ENCODE results near the gene ZSCAN10. TPM values are rescaled to one million over a fixed set of nuclear protein-coding genes. Genes with fewer than 3 reads are reported as not detected.

The ZSCAN10 gene
- total and polyA plus RNA-seq, 2 experiments from 2014 or later, result 217 to 519 TPM

- Histone ChIP-seq H3K4me1 (ENCODE audit: insufficient read depth) (no peaks in the 10 kb centered on the region), H3K4me3 (no peak overlapping the region), H3K4me2 (no peak overlapping the region), H3K27me3 (ENCODE audit: insufficient read depth) (peaks cover 3% of the 10 kb centered on the region; the same call in 1 of the 2 replicates), H3K27ac (ENCODE audit: low read depth) (no peak overlapping the region), H3F3A (replicated peaks; ENCODE audit: low read depth) (0 out of 2 replicates have a peak, but pooled peaks cover 5% of the 10 kb centered on the region), H2AFZ (no peak overlapping the region), H3K36me3 (ENCODE audit: insufficient read depth) (no peaks in the 10 kb centered on the region; the same call in 1 of the 2 replicates), H3K9me2 (ENCODE audit: insufficient read depth) (no peaks in the 10 kb centered on the region), H4K20me1 (replicated peaks; ENCODE audit: insufficient read depth) (no peaks in the 10 kb centered on the region), H3K79me2 (replicated peaks; ENCODE audit: insufficient read depth) (no peaks in the 10 kb centered on the region)
- no peak for DNase-seq (ENCODE audit: low spot score)
- no peak overlapping the region for H3K4me3 Mint-ChIP-seq
- peaks cover 6% of the 10 kb centered on the region for H3K36me3 Mint-ChIP-seq (ENCODE audit: low read depth)
- peaks cover 17% of the 10 kb centered on the region for H3K27me3 Mint-ChIP-seq (ENCODE audit: insufficient read depth, low read depth, poor library complexity)
- peaks cover 3% of the 10 kb centered on the region; the same call in 2 of the 3 replicates for H3K9me3 Mint-ChIP-seq
- H3K27ac Mint-ChIP-seq, result no peak overlapping the region
- TF ChIP-seq POLR2AphosphoS5 (IDR thresholded peaks at IDR 0.05; ENCODE audit: low read depth) (no peak), JUNB (IDR thresholded peaks at IDR 0.05; ENCODE audit: unreplicated experiment) (no peak), CREB1 (CRISPR knock-in tag; IDR thresholded peaks at IDR 0.05; ENCODE audit: low read depth) (no peak), ZNF114 (CRISPR knock-in tag; IDR thresholded peaks at IDR 0.05) (no peak), REST (IDR thresholded peaks at IDR 0.05; ENCODE audit: unreplicated experiment) (no peak), CTCF (conservative IDR thresholded peaks at IDR 0.05; ENCODE audit: low read depth in 2 of 2) (no peak), ZNF331 (CRISPR knock-in tag; IDR thresholded peaks at IDR 0.05; ENCODE audit: low read depth) (no peak), EZH2phosphoT487 (IDR thresholded peaks at IDR 0.05; ENCODE audit: unreplicated experiment) (no peak), NANOG (IDR thresholded peaks at IDR 0.05; ENCODE audit: borderline replicate concordance) (no peak), STAT1 (IDR thresholded peaks at IDR 0.05; ENCODE audit: unreplicated experiment) (no peak), ZNF462 (CRISPR knock-in tag; IDR thresholded peaks at IDR 0.05) (no peak), EZH2 (IDR thresholded peaks at IDR 0.05; ENCODE audit: low read depth, unreplicated experiment) (no peak), ETS1 (IDR thresholded peaks at IDR 0.05) (no peak)
- ATAC-seq, result no peak
- peaks cover 5% of the 10 kb centered on the region; the same call in 1 of the 3 replicates for H3K4me1 Mint-ChIP-seq
These were observed 43.7 kb upstream of the ZSCAN10 start for GRCh38 chr16:3142770-3143169.

All from GM23338 (cell line).